HG03457 (cell line): ENCODE measurements around the gene AK9.
"Not testable (repeated sequence)": the region's sequence is repeated elsewhere in the genome, so short reads cannot be mapped to it uniquely, and the experiment has no call there.

Source experiments
- ATAC-seq: cut with Tn5 transposase; IDR thresholded peaks from one replicate; pipeline ENCODE4 v1.9.1; 2021; ENCODE audit warnings: moderate number of reproducible peaks; ENCODE audit not compliant: unreplicated experiment

The AK9 gene

GRCh38 chr6:109461733-109462526, 229.1 kb downstream of the AK9 start:
- ATAC-seq, result no peak

GRCh38 chr6:109461205-109461604, 229.8 kb downstream of the AK9 start:
- not testable (repeated sequence) for ATAC-seq

- ATAC-seq, result no peak
Measured at GRCh38 chr6:109460161-109460829, 230.7 kb downstream of the AK9 start.

- ATAC-seq, result peak; percentile 32
Measured at GRCh38 chr6:109458774-109459531, 232.0 kb downstream of the AK9 start.

GRCh38 chr6:109457562-109457996, 233.4 kb downstream of the AK9 start:
- ATAC-seq, result no peak

GRCh38 chr6:109456710-109457561, 234.1 kb downstream of the AK9 start:
- ATAC-seq, result no peak

- peak; percentile 2 for ATAC-seq
Measured at GRCh38 chr6:109456111-109456583, 234.9 kb downstream of the AK9 start.

GRCh38 chr6:109455437-109456110, 235.4 kb downstream of the AK9 start, which contains the start of gene MICAL1:
TSS of gene MICAL1 (minus strand) at chr6:109455772. CDS start at chr6:109454196, 1,576 bp downstream.
- ATAC-seq, result peak; percentile 41

GRCh38 chr6:109454496-109455436, 236.2 kb downstream of the AK9 start:
- peak; percentile 19 for ATAC-seq

- ATAC-seq, result no peak
Measured at GRCh38 chr6:109453594-109454495, 237.2 kb downstream of the AK9 start.

GRCh38 chr6:109453156-109453555, 237.8 kb downstream of the AK9 start:
- ATAC-seq, result no peak

GRCh38 chr6:109452181-109452580, 238.8 kb downstream of the AK9 start:
- no peak for ATAC-seq

GRCh38 chr6:109451376-109451775, 239.6 kb downstream of the AK9 start:
- ATAC-seq, result no peak

GRCh38 chr6:109450801-109451200, 240.2 kb downstream of the AK9 start:
- no peak for ATAC-seq

GRCh38 chr6:109449795-109450673, 241.0 kb downstream of the AK9 start:
- ATAC-seq, result no peak

GRCh38 chr6:109449064-109449794, 241.8 kb downstream of the AK9 start:
- no peak for ATAC-seq
